CD14-positive monocyte (primary cell): ENCODE data around the gene AGPAT2. TPM values are rescaled to one million over a fixed set of nuclear protein-coding genes. Genes with fewer than 3 reads are reported as not detected.

Source experiments
- DNase-seq, 3 donors: peaks; one replicate each; pipeline ENCODE4 v3.0.0-alpha.2; 2011 to 2022
- H2AFZ ChIP-seq: 2 replicates; pipeline ENCODE4 v1.6.0; 2012; ENCODE audit warnings: mild to moderate bottlenecking, low read depth, low read length, inconsistent platforms; ENCODE audit not compliant: insufficient read depth, poor library complexity, severe bottlenecking
- H3K27ac ChIP-seq, 2 donors: 1 replicate in 1 of 2; 2 replicates in 1 of 2; pipeline ENCODE4 v1.5.1; 2012 to 2013; ENCODE audit warnings: low read length in 2 of 2, control low read depth in 1 of 2, inconsistent platforms in 1 of 2, low read depth in 1 of 2, mild to moderate bottlenecking in 1 of 2
- H3K27me3 ChIP-seq, 2 donors: one replicate each; pipeline versions ENCODE4 v1.6.0 to v1.6.1; 2011 to 2013; ENCODE audit warnings: low read length in 2 of 2; ENCODE audit not compliant: control insufficient read depth in 2 of 2, insufficient read depth in 2 of 2
- H3K36me3 ChIP-seq, 2 donors: replicated peaks in 1 of 2; 1 replicate in 1 of 2; 2 replicates in 1 of 2; pipeline versions ENCODE4 v1.5.1 to v1.6.1; 2012 to 2013; ENCODE audit warnings: low read length in 2 of 2, control low read depth in 1 of 2, inconsistent platforms in 1 of 2, mild to moderate bottlenecking in 1 of 2; ENCODE audit not compliant: insufficient read depth in 2 of 2, control insufficient read depth in 1 of 2
- H3K4me1 ChIP-seq, 2 donors: 1 replicate in 1 of 2; 2 replicates in 1 of 2; pipeline versions ENCODE4 v1.5.1 to v1.6.1; 2012 to 2013; ENCODE audit warnings: low read length in 2 of 2, control low read depth in 1 of 2, inconsistent platforms in 1 of 2, mild to moderate bottlenecking in 1 of 2, moderate library complexity in 1 of 2; ENCODE audit not compliant: insufficient read depth in 2 of 2, control insufficient read depth in 1 of 2
- H3K4me2 ChIP-seq: replicated peaks from 2 replicates; pipeline ENCODE3; 2012; ENCODE audit warnings: low read length, moderate library complexity, mild to moderate bottlenecking; ENCODE audit not compliant: poor library complexity, severe bottlenecking; ENCODE audit errors: extremely low read depth
- H3K4me3 ChIP-seq, 3 experiments: fragments of 200-600 bp in 1 of 3; sonication (generic) in 1 of 3; replicated peaks in 1 of 3; 1 replicate in 2 of 3; 2 replicates in 1 of 3; pipeline ENCODE4 v1.5.1; 2011 to 2013; ENCODE audit warnings: low read length in 3 of 3, mild to moderate bottlenecking in 3 of 3, control low read depth in 2 of 3, low read depth in 2 of 3, inconsistent platforms in 1 of 3, moderate library complexity in 1 of 3
- H3K79me2 ChIP-seq: 2 replicates; pipeline ENCODE4 v1.6.0; 2012; ENCODE audit warnings: mild to moderate bottlenecking, control low read depth, inconsistent platforms, low read length, moderate library complexity; ENCODE audit not compliant: insufficient read depth
- H3K9ac ChIP-seq: 2 replicates; pipeline ENCODE4 v1.6.0; 2017; ENCODE audit warnings: low read length, mild to moderate bottlenecking; ENCODE audit not compliant: insufficient read depth, poor library complexity, severe bottlenecking
- H3K9me3 ChIP-seq, 2 donors: replicated peaks in 1 of 2; 1 replicate in 1 of 2; 2 replicates in 1 of 2; pipeline versions ENCODE4 v1.5.1 to v1.6.1; 2012 to 2013; ENCODE audit warnings: low read length in 2 of 2, control low read depth in 1 of 2; ENCODE audit not compliant: control insufficient read depth in 1 of 2, insufficient read depth in 1 of 2
- H4K20me1 ChIP-seq: 2 replicates; pipeline ENCODE4 v1.6.0; 2012; ENCODE audit warnings: mild to moderate bottlenecking, low read length, control low read depth, moderate library complexity; ENCODE audit not compliant: insufficient read depth
- H3K27ac Mint-ChIP-seq, 7 donors: one replicate each; pipeline ENCODE4 v1.8.0; 2020; ENCODE audit warnings: mild to moderate bottlenecking in 7 of 7, mixed read lengths in 7 of 7, moderate library complexity in 6 of 7, inconsistent platforms in 2 of 7
- H3K27me3 Mint-ChIP-seq, 3 donors: one replicate each; pipeline ENCODE4 v1.8.0; 2021 to 2022; ENCODE audit warnings: low read depth in 3 of 3, mild to moderate bottlenecking in 3 of 3, mixed read lengths in 3 of 3, moderate library complexity in 3 of 3, inconsistent platforms in 1 of 3
- H3K36me3 Mint-ChIP-seq, 2 donors: one replicate each; pipeline ENCODE4 v1.8.0; 2020; ENCODE audit warnings: mixed read lengths in 2 of 2, inconsistent platforms in 1 of 2, mild to moderate bottlenecking in 1 of 2
- H3K4me1 Mint-ChIP-seq: one replicate; pipeline ENCODE4 v1.8.0; 2020; ENCODE audit warnings: mild to moderate bottlenecking, mixed read lengths
- H3K4me3 Mint-ChIP-seq, 2 donors: one replicate each; pipeline ENCODE4 v1.8.0; 2020; ENCODE audit warnings: mild to moderate bottlenecking in 2 of 2, mixed read lengths in 2 of 2, moderate library complexity in 1 of 2
- H3K9me3 Mint-ChIP-seq, 7 donors: one replicate each; pipeline ENCODE4 v1.8.0; 2020 to 2022; ENCODE audit warnings: mixed read lengths in 7 of 7, mild to moderate bottlenecking in 6 of 7, moderate library complexity in 6 of 7, inconsistent platforms in 2 of 7
- WGBS: methylation state at CpG from one replicate; pipeline ENCODE4 v1.1.5; 2013; ENCODE audit warnings: missing lambda C conversion rate; ENCODE audit not compliant: insufficient coverage; 5-methylcytosine and 5-hydroxymethylcytosine counted together
- intact Hi-C, 2 donors: fragments of 100-400 bp; cut with micrococcal nuclease; formaldehyde crosslinking; loops; one replicate each; pipeline versions ENCODE4 v1.15.0 to v1.15.1; 2023
- polyA plus RNA-seq, 3 donors: library from polyadenylated mRNA; depleted of rRNA in 1 of 3; unstranded in 2 of 3; stranded (reverse) in 1 of 3; fragments of 300-500 nt in 2 of 3; fragments of >200 nt in 1 of 3; fragmentation: Illumina TruSeq in 2 of 3; gene quantifications; 1 replicate in 2 of 3; 2 replicates in 1 of 3; pipeline ENCODE4 v1.2.3, GENCODE V29; 2012 to 2021
- TF ChIP-seq, protein P1 (sequence below): fragments of 200-600 bp; IDR thresholded peaks from one replicate; pipeline ENCODE4 v1.8.0; 2022; ENCODE audit warnings: antibody characterized with exemption, mild to moderate bottlenecking

The AGPAT2 gene
- polyA plus RNA-seq, 3 donors, result 80.1 to 139 (median 116) TPM

DNA sequence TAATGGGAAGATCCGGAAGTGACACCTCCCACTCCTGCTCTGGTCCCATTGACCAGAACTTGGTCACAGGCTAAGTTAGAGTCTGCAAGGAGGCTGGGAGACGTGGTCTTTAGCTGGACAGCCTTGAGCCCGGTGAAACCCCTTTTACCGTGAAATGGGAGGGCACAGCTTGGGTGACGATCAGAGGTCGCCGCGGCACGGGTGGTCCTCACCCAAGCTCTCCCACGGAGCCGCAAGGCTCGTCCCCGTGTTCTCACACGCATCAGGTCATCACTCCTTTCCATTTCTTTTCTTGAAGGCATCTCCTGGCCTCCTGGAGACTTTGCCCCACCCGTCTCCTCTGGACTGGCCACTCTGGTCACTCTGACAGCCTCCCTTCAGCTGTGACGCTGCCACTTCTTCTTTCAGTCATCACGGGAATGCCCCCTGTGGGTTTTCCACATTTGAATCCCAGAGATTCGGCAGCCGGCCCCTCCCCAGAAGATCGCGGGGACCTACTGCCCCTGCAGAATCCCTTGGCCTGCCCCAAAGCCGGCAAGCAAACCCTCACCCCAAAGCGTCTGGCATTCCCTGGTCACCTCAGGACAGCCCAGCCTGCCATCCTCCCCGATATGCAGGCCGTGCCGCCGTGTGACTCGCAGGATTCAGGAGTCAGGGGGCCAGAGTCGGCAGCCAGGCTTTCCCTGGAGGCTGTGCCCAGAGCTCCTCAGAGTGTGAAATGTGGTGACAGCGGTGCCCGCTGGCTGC, 43.5 kb downstream of the AGPAT2 start:
- Histone ChIP-seq H3K4me2 (peak overlapping the region; percentile 73), H3K27me3 (peaks cover 0 to 20% of the 10 kb centered on the region in 2 donors), H3K4me1 (peaks cover 44 to 47% of the 10 kb centered on the region in 2 donors), H2AFZ (peak overlapping the region; percentile 46), H3K79me2 (no peaks in the 10 kb centered on the region), H3K27ac (peak overlapping the region; percentile 95 to 99), H3K9ac (peak overlapping the region; percentile 83), H3K36me3 (no peaks in the 10 kb centered on the region), H3K9me3 (peaks cover 0 to 7% of the 10 kb centered on the region in 2 donors), H4K20me1 (no peaks in the 10 kb centered on the region), H3K4me3 (peak overlapping the region in 2 of 3 experiments; percentile 29 to 62)
- peaks cover 2% of the 10 kb centered on the region in 2 donors for H3K36me3 Mint-ChIP-seq
- peak overlapping the region; percentile 81 to 96 (median 90) for H3K27ac Mint-ChIP-seq
- 34% methylated on average over 31 of the region's 31 CpGs for WGBS
- intact Hi-C loops, result loop anchor here in 1 of 2 donors (5.0 kb wide), 1 partner anchor 96 kb away; the partner anchor contains the start of gene NOTCH1
- H3K4me1 Mint-ChIP-seq, result peaks cover 36% of the 10 kb centered on the region
- H3K9me3 Mint-ChIP-seq, result peaks cover 0 to 8% (median 6%) of the 10 kb centered on the region in 7 donors
- peak; percentile 74 to 93 (median 75) for DNase-seq
- peaks cover 20 to 54% (median 47%) of the 10 kb centered on the region in 3 donors for H3K27me3 Mint-ChIP-seq
- TF ChIP-seq, protein P1, sequence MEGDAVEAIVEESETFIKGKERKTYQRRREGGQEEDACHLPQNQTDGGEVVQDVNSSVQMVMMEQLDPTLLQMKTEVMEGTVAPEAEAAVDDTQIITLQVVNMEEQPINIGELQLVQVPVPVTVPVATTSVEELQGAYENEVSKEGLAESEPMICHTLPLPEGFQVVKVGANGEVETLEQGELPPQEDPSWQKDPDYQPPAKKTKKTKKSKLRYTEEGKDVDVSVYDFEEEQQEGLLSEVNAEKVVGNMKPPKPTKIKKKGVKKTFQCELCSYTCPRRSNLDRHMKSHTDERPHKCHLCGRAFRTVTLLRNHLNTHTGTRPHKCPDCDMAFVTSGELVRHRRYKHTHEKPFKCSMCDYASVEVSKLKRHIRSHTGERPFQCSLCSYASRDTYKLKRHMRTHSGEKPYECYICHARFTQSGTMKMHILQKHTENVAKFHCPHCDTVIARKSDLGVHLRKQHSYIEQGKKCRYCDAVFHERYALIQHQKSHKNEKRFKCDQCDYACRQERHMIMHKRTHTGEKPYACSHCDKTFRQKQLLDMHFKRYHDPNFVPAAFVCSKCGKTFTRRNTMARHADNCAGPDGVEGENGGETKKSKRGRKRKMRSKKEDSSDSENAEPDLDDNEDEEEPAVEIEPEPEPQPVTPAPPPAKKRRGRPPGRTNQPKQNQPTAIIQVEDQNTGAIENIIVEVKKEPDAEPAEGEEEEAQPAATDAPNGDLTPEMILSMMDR, result no peak
- peak overlapping the region; percentile 73 to 88 for H3K4me3 Mint-ChIP-seq

DNA sequence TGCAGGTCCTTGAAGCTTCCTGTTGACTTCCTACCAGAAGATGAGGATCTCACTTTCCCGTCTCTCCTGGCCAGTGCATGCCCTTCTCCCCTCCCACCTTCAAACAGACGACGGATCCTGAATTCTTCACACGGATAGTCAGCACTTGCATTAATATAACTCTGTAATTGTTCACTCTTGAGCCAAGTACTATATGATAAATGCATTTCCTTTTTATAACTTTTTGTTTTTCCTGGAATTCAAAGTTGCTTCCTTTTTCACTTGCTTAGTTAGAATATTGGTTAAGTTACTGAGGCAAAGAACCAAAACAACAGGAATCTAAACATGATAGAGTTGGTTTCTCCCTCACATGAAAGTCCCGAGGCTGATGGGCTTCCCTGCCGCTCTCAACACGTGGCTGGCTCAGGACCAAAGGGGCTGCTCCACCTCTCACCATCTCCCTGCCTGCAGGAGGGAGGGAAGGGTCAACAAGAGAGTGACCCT, 44.8 kb downstream of the AGPAT2 start:
- WGBS, result no CpG with 5 or more reads among the region's 7 CpGs
- TF ChIP-seq, protein P1, result no peak
- peak overlapping the region in 3 of 7 donors; percentile 50 to 61 (median 53) for H3K27ac Mint-ChIP-seq
- no peak overlapping the region for H3K4me3 Mint-ChIP-seq
- no peak overlapping the region for H3K4me2 ChIP-seq
- H3K36me3 ChIP-seq, result no peaks in the 10 kb centered on the region
- H3K4me1 Mint-ChIP-seq, result peaks cover 32% of the 10 kb centered on the region
- H3K79me2 ChIP-seq, result no peaks in the 10 kb centered on the region
- no peak for DNase-seq
- H2AFZ ChIP-seq, result no peak overlapping the region
- H3K27me3 Mint-ChIP-seq, result peaks cover 16 to 48% (median 39%) of the 10 kb centered on the region in 3 donors
- peaks cover 2% of the 10 kb centered on the region in 2 donors for H3K36me3 Mint-ChIP-seq
- H3K9me3 ChIP-seq, result peaks cover 0 to 7% of the 10 kb centered on the region in 2 donors
- peaks cover 38 to 41% of the 10 kb centered on the region in 2 donors for H3K4me1 ChIP-seq
- intact Hi-C loops, result loop anchor here in 1 of 2 donors (5.0 kb wide), 1 partner anchor 95 kb away; the partner anchor contains the start of gene NOTCH1
- H4K20me1 ChIP-seq, result no peaks in the 10 kb centered on the region
- H3K27me3 ChIP-seq, result peaks cover 0 to 20% of the 10 kb centered on the region in 2 donors
- peaks cover 0 to 8% (median 6%) of the 10 kb centered on the region in 7 donors for H3K9me3 Mint-ChIP-seq
- H3K9ac ChIP-seq, result no peak overlapping the region
- no peak overlapping the region for H3K4me3 ChIP-seq
- H3K27ac ChIP-seq, result no peak overlapping the region
